Peyer's patch (tissue), 4 donors: Measurements from ENCODE around the gene U2AF1L4. TPM values are rescaled to one million over a fixed set of nuclear protein-coding genes. Genes with fewer than 3 reads are reported as not detected.
"Not testable (repeated sequence)": the region's sequence is repeated elsewhere in the genome, so short reads cannot be mapped to it uniquely, and the experiment has no call there.

Experiments
- DNase-seq, 3 donors: peaks; one replicate each; pipeline ENCODE4 v3.0.0-alpha.2; 2017 to 2019
- H3K27ac ChIP-seq, 4 donors: fragments of 200-600 bp; sonication (generic); one replicate each; pipeline ENCODE4 v1.5.1; 2016 to 2019
- H3K27me3 ChIP-seq, 2 donors: fragments of 200-600 bp; sonication (generic); one replicate each; pipeline ENCODE4 v1.5.1; 2019
- H3K36me3 ChIP-seq, 3 donors: fragments of 200-600 bp; sonication (generic); one replicate each; pipeline ENCODE4 v1.5.1; 2016 to 2019
- H3K4me1 ChIP-seq, 4 donors: fragments of 200-600 bp; sonication (generic); one replicate each; pipeline ENCODE4 v1.5.1; 2016 to 2019
- H3K4me3 ChIP-seq, 4 donors: fragments of 200-600 bp; sonication (generic); 1 replicate in 3 of 4; 2 replicates in 1 of 4; pipeline ENCODE4 v1.5.1; 2016 to 2019; ENCODE audit warnings: mild to moderate bottlenecking in 1 of 4
- H3K9me3 ChIP-seq, 4 donors: fragments of 200-600 bp; sonication (generic); one replicate each; pipeline ENCODE4 v1.5.1; 2016 to 2019; ENCODE audit warnings: mild to moderate bottlenecking in 1 of 4
- CTCF ChIP-seq, 6 experiments: fragments of 450-650 bp in 4 of 6; fragments of 200-600 bp in 2 of 6; sonication (generic) in 1 of 6; IDR thresholded peaks; one replicate each; pipeline ENCODE4 v1.5.1; 2017 to 2019; ENCODE audit warnings: antibody characterized with exemption in 6 of 6, mild to moderate bottlenecking in 3 of 6, moderate library complexity in 1 of 6
- POLR2A ChIP-seq, 2 donors: fragments of 450-650 bp; IDR thresholded peaks; one replicate each; pipeline ENCODE4 v1.5.1; 2017; ENCODE audit warnings: antibody characterized with exemption in 2 of 2, mild to moderate bottlenecking in 2 of 2, moderate library complexity in 2 of 2
- total RNA-seq, 4 donors: library from RNA; depleted of rRNA; stranded (reverse); fragments of >200 nt; gene quantifications; one replicate each; pipeline ENCODE4 v1.1.0, GENCODE V29; 2016

U2AF1L4 gene
- total RNA-seq, 4 donors from 2014 or later = 14.5 to 70.5 (median 34.6) TPM

- DNase-seq = no peak
- no peak overlapping the region for H3K27ac ChIP-seq
- H3K4me3 ChIP-seq = no peak overlapping the region
- H3K4me1 ChIP-seq = no peaks in the 10 kb centered on the region
- no peaks in the 10 kb centered on the region for H3K9me3 ChIP-seq
- H3K36me3 ChIP-seq = peaks cover 0 to 98% (median 4%) of the 10 kb centered on the region in 3 donors
- TF ChIP-seq CTCF (IDR thresholded peaks at IDR 0.05) = no peak
- no peak for TF ChIP-seq POLR2A (IDR thresholded peaks at IDR 0.05)
- H3K27me3 ChIP-seq = no peaks in the 10 kb centered on the region
These were observed 19.9 kb downstream of the U2AF1L4 start for GRCh38 chr19:35725216-35725861.

GRCh38 chr19:35724560-35724959 lies 20.7 kb downstream of the U2AF1L4 start:
- Histone ChIP-seq H3K27ac (no peak overlapping the region), H3K9me3 (no peaks in the 10 kb centered on the region), H3K27me3 (no peaks in the 10 kb centered on the region), H3K4me3 (no peak overlapping the region), H3K36me3 (peaks cover 0 to 98% (median 4%) of the 10 kb centered on the region in 3 donors), H3K4me1 (peaks cover 0 to 5% (median 0%) of the 10 kb centered on the region in 4 donors)
- TF ChIP-seq CTCF (IDR thresholded peaks at IDR 0.05) (no peak), POLR2A (IDR thresholded peaks at IDR 0.05) (no peak)
- DNase-seq = no peak

- H3K4me3 ChIP-seq, H3K27ac ChIP-seq, DNase-seq, H3K9me3 ChIP-seq, H3K27me3 ChIP-seq, H3K4me1 ChIP-seq: not testable (repeated sequence)
- H3K36me3 ChIP-seq = peaks cover 0 to 93% (median 4%) of the 10 kb centered on the region in 3 donors
These were observed 21.1 kb downstream of the U2AF1L4 start for GRCh38 chr19:35724132-35724531.

- Histone ChIP-seq H3K27ac (no peak overlapping the region), H3K36me3 (peaks cover 0 to 89% (median 4%) of the 10 kb centered on the region in 3 donors), H3K27me3 (no peaks in the 10 kb centered on the region), H3K9me3 (no peaks in the 10 kb centered on the region), H3K4me3 (no peak overlapping the region), H3K4me1 (peaks cover 0 to 14% (median 4%) of the 10 kb centered on the region in 4 donors)
- TF ChIP-seq POLR2A (IDR thresholded peaks at IDR 0.05) (no peak), CTCF (IDR thresholded peaks at IDR 0.05) (no peak)
- DNase-seq = no peak
These were observed 21.5 kb downstream of the U2AF1L4 start for GRCh38 chr19:35723671-35724070.

GRCh38 chr19:35722897-35723296 lies 22.3 kb downstream of the U2AF1L4 start:
- Histone ChIP-seq H3K4me1 (peaks cover 0 to 16% (median 4%) of the 10 kb centered on the region in 4 donors), H3K36me3 (peaks cover 0 to 81% (median 4%) of the 10 kb centered on the region in 3 donors), H3K4me3 (no peak overlapping the region), H3K27ac (no peak overlapping the region), H3K9me3 (no peaks in the 10 kb centered on the region), H3K27me3 (no peaks in the 10 kb centered on the region)
- no peak for DNase-seq
- TF ChIP-seq CTCF (IDR thresholded peaks at IDR 0.05) (no peak), POLR2A (IDR thresholded peaks at IDR 0.05) (no peak)

- no peak for TF ChIP-seq POLR2A (IDR thresholded peaks at IDR 0.05)
- TF ChIP-seq CTCF (IDR thresholded peaks at IDR 0.05) = no peak
- H3K36me3 ChIP-seq = peaks cover 0 to 77% (median 4%) of the 10 kb centered on the region in 3 donors
- DNase-seq = no peak
- H3K9me3 ChIP-seq = no peaks in the 10 kb centered on the region
- H3K27ac ChIP-seq = no peak overlapping the region
- H3K4me1 ChIP-seq = peaks cover 0 to 16% (median 4%) of the 10 kb centered on the region in 4 donors
- H3K4me3 ChIP-seq = no peak overlapping the region
- no peaks in the 10 kb centered on the region for H3K27me3 ChIP-seq
These were observed 22.8 kb downstream of the U2AF1L4 start for GRCh38 chr19:35722461-35722860.
